ENCODE results near the gene NANOGP8. TPM values are rescaled to one million over a fixed set of nuclear protein-coding genes. Genes with fewer than 3 reads are reported as not detected.

NANOGP8 gene
- total RNA-seq, 1 experiment from 2014 or later = 88.4 TPM

DNA sequence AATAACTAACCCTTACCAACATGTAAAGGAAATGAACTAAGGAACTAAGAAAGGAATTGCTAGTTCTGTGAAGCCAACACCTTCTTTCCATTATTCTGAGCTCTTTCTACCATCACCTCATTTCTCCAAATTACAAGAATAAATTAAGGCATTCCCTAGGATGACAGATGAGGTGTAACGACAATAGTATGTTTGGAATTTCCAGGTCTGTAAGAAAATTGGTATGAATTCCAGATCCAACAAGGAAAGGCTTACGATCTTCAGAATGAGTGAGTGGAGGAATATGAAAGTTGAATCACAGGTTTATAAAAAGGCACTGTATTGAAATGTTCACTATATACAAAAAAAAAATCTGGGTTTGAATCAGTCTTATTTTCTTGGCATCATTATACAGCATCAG is 4.5 kb upstream of the NANOGP8 start:
- H4K8ac ChIP-seq (replicated peaks; ENCODE audit: insufficient read length, low read depth, low read length) = no peak overlapping the region
- Mint-ChIP-seq H3K9me3 (no peaks in the 10 kb centered on the region; a peak in 1 of 5 replicates), H3K4me3 (no peak overlapping the region), H3K27me3 (ENCODE audit: low read depth) (no peaks in the 10 kb centered on the region), H3K36me3 (ENCODE audit: insufficient read depth in 1 of 3, low read depth in 3 of 3) (peaks cover 0 to 5% (median 2%) of the 10 kb centered on the region in 3 experiments; a peak in 3 of 7 replicates), H3K4me1 (peaks cover 3 to 4% of the 10 kb centered on the region in 2 experiments; a peak in 3 of 4 replicates), H3K27ac (no peak overlapping the region)
- no peak overlapping the region for H2BK120ac ChIP-seq (ENCODE audit: low read depth, low read length, poor library complexity, severe bottlenecking)
- H4K91ac ChIP-seq (ENCODE audit: insufficient read length, low read depth, low read length) = no peak overlapping the region
- H2BK5ac ChIP-seq (ENCODE audit: insufficient read length, low read length) = no peak overlapping the region
- no CpG with 5 or more reads among the region's 2 CpGs for WGBS (ENCODE audit: extremely low coverage, insufficient read length, low lambda C conversion rate)
- no peak overlapping the region for H2AK5ac ChIP-seq (ENCODE audit: insufficient read length, low read length)
- H3K23ac ChIP-seq (ENCODE audit: insufficient read length, low read depth, low read length) = no peak overlapping the region
- H4K20me1 ChIP-seq (ENCODE audit: control insufficient read depth, insufficient read depth, insufficient read length) = no peaks in the 10 kb centered on the region
- no peaks in the 10 kb centered on the region for H3K4me1 ChIP-seq (ENCODE audit: insufficient read depth, low read length)
- H2AFZ ChIP-seq (ENCODE audit: low read length) = no peak overlapping the region
- H3K14ac ChIP-seq (ENCODE audit: insufficient read depth, low read length) = no peak overlapping the region
- no peaks in the 10 kb centered on the region for H3K79me1 ChIP-seq (ENCODE audit: insufficient read depth, low read depth, low read length, poor library complexity, severe bottlenecking)
- no peak overlapping the region for H2BK12ac ChIP-seq (ENCODE audit: insufficient read length, low read depth, low read length)
- H3K79me2 ChIP-seq (ENCODE audit: insufficient read depth, low read length) = no peaks in the 10 kb centered on the region
- no peak overlapping the region for H2BK15ac ChIP-seq (ENCODE audit: low read depth, low read length)
- no peak overlapping the region for H3K4ac ChIP-seq (ENCODE audit: low read depth, low read length)
- TF ChIP-seq CTCF (conservative IDR thresholded peaks at IDR 0.05) = no peak
- H3K56ac ChIP-seq (ENCODE audit: insufficient read length, low read depth, low read length) = no peak overlapping the region
- H3K9me3 ChIP-seq (ENCODE audit: control insufficient read depth, low read depth, low read length) = no peaks in the 10 kb centered on the region
- no peak overlapping the region for H3K4me2 ChIP-seq (ENCODE audit: insufficient read depth, insufficient read length, low read length)
- H3K9ac ChIP-seq (ENCODE audit: extremely low read depth, insufficient read length, low read length) = no peak overlapping the region
- H3K27ac ChIP-seq (ENCODE audit: insufficient read length, low read depth, low read length) = no peak overlapping the region
- no peak for DNase-seq
- no peak overlapping the region for H4K5ac ChIP-seq (ENCODE audit: insufficient read length, low read depth, low read length)
- no peak overlapping the region for H3K18ac ChIP-seq (ENCODE audit: insufficient read length, low read depth, low read length)
- no peaks in the 10 kb centered on the region for H3K23me2 ChIP-seq (ENCODE audit: insufficient read length, low read depth, low read length, poor library complexity, severe bottlenecking)
- H3K27me3 ChIP-seq (ENCODE audit: insufficient read depth, low read length) = no peaks in the 10 kb centered on the region
- H2BK20ac ChIP-seq (ENCODE audit: low read depth, low read length, poor library complexity, severe bottlenecking) = no peak overlapping the region
- H3T11ph ChIP-seq (ENCODE audit: low read length) = no peak overlapping the region
